ENCODE results near the gene FGD3. TPM values are rescaled to one million over a fixed set of nuclear protein-coding genes. Genes with fewer than 3 reads are reported as not detected.
"Not testable (repeated sequence)": the region's sequence is repeated elsewhere in the genome, so short reads cannot be mapped to it uniquely, and the experiment has no call there.

Gene FGD3
- total RNA-seq, 1 donor from 2014 or later, result 0.58 TPM

- no peak for DNase-seq (ENCODE audit: low read depth)
- H3K4me3 ChIP-seq (ENCODE audit: low read depth, low read length), result no peak overlapping the region
- TF ChIP-seq CTCF (conservative IDR thresholded peaks at IDR 0.05; ENCODE audit: low read depth, low read length), result no peak
These were observed 62.2 kb downstream of the FGD3 start for GRCh38 chr9:93009337-93010015.

- TF ChIP-seq CTCF (conservative IDR thresholded peaks at IDR 0.05; ENCODE audit: low read depth, low read length), result no peak
- DNase-seq (ENCODE audit: low read depth), result no peak
- no peak overlapping the region for H3K4me3 ChIP-seq (ENCODE audit: low read depth, low read length)
These were observed 62.7 kb downstream of the FGD3 start for GRCh38 chr9:93010056-93010455.

GRCh38 chr9:93010704-93011103 is 63.4 kb downstream of the FGD3 start:
- no peak overlapping the region for H3K4me3 ChIP-seq (ENCODE audit: low read depth, low read length)
- DNase-seq (ENCODE audit: low read depth), result no peak
- TF ChIP-seq CTCF (conservative IDR thresholded peaks at IDR 0.05; ENCODE audit: low read depth, low read length), result no peak

GRCh38 chr9:93011114-93011513 is 63.8 kb downstream of the FGD3 start:
- no peak for DNase-seq (ENCODE audit: low read depth)
- TF ChIP-seq CTCF (conservative IDR thresholded peaks at IDR 0.05; ENCODE audit: low read depth, low read length), result no peak
- no peak overlapping the region for H3K4me3 ChIP-seq (ENCODE audit: low read depth, low read length)

- no peak for DNase-seq (ENCODE audit: low read depth)
- no peak for TF ChIP-seq CTCF (conservative IDR thresholded peaks at IDR 0.05; ENCODE audit: low read depth, low read length)
- no peak overlapping the region for H3K4me3 ChIP-seq (ENCODE audit: low read depth, low read length)
These were observed 65.9 kb downstream of the FGD3 start for GRCh38 chr9:93012963-93013855.

GRCh38 chr9:93013856-93014582 is 66.7 kb downstream of the FGD3 start:
- no peak for DNase-seq (ENCODE audit: low read depth)
- TF ChIP-seq CTCF (conservative IDR thresholded peaks at IDR 0.05; ENCODE audit: low read depth, low read length), result no peak
- no peak overlapping the region for H3K4me3 ChIP-seq (ENCODE audit: low read depth, low read length)

- not testable (repeated sequence) for H3K4me3 ChIP-seq (ENCODE audit: low read depth, low read length)
These were observed 67.9 kb downstream of the FGD3 start for GRCh38 chr9:93015190-93015589.

More at GRCh38 chr9:93015190-93015589, 67.9 kb downstream of the FGD3 start:
- DNase-seq (ENCODE audit: low read depth), result not testable (repeated sequence)

Measured in epithelial cell of proximal tubule (primary cell).